MM.1S (cell line): Measurements from ENCODE around the gene ELOVL1.

Experiments used
- DNase-seq: peaks from one replicate; pipeline ENCODE4 v3.0.0-alpha.2; 2015
- H2AFZ ChIP-seq: fragments of 300-600 bp; sonication (generic); 2 replicates; pipeline ENCODE4 v1.6.0; 2016; ENCODE audit warnings: antibody characterized with exemption, low read length
- H3F3A ChIP-seq: fragments of 300-600 bp; sonication (generic); 2 replicates; pipeline ENCODE4 v1.6.1; 2016; ENCODE audit warnings: mild to moderate bottlenecking, antibody characterized with exemption, low read length, moderate library complexity, mixed read lengths; ENCODE audit not compliant: insufficient read depth
- H3K27ac ChIP-seq: fragments of 300-600 bp; sonication (generic); 2 replicates; pipeline ENCODE4 v1.5.1; 2016; ENCODE audit warnings: mild to moderate bottlenecking, low read length
- H3K27me3 ChIP-seq: fragments of 300-600 bp; sonication (generic); replicated peaks from 2 replicates; pipeline ENCODE4 v1.6.0; 2016; ENCODE audit warnings: low read length; ENCODE audit not compliant: insufficient read depth
- H3K36me3 ChIP-seq: fragments of 300-600 bp; sonication (generic); replicated peaks from 2 replicates; pipeline ENCODE4 v1.6.1; 2016; ENCODE audit warnings: mild to moderate bottlenecking, low read length, mixed read lengths; ENCODE audit not compliant: insufficient read depth
- H3K4me1 ChIP-seq: fragments of 300-600 bp; sonication (generic); 2 replicates; pipeline ENCODE4 v1.6.1; 2016; ENCODE audit warnings: low read length, mixed read lengths
- H3K4me2 ChIP-seq: fragments of 300-600 bp; sonication (generic); 2 replicates; pipeline ENCODE4 v1.6.0; 2016; ENCODE audit warnings: low read depth, low read length
- H3K4me3 ChIP-seq: fragments of 300-600 bp; sonication (generic); 2 replicates; pipeline ENCODE4 v1.5.1; 2016; ENCODE audit warnings: low read length, mixed read lengths
- H3K79me2 ChIP-seq: fragments of 300-600 bp; sonication (generic); 2 replicates; pipeline ENCODE4 v1.6.1; 2016; ENCODE audit warnings: mixed run types, low read length, mixed read lengths
- H3K9ac ChIP-seq: fragments of 300-600 bp; sonication (generic); 2 replicates; pipeline ENCODE4 v1.6.1; 2016; ENCODE audit warnings: low read length, mixed read lengths
- H3K9me2 ChIP-seq: fragments of 300-600 bp; sonication (generic); replicated peaks from 2 replicates; pipeline ENCODE4 v1.6.1; 2016; ENCODE audit warnings: mild to moderate bottlenecking, low read length, mixed read lengths; ENCODE audit not compliant: insufficient read depth
- H3K9me3 ChIP-seq: fragments of 300-600 bp; sonication (generic); replicated peaks from 2 replicates; pipeline ENCODE4 v1.6.1; 2016; ENCODE audit warnings: mild to moderate bottlenecking, low read length, mixed read lengths; ENCODE audit not compliant: insufficient read depth
- H4K20me1 ChIP-seq: fragments of 300-600 bp; sonication (generic); 2 replicates; pipeline ENCODE4 v1.6.1; 2016; ENCODE audit warnings: mild to moderate bottlenecking, low read length, moderate library complexity, mixed read lengths; ENCODE audit not compliant: insufficient read depth
- CTCF ChIP-seq: fragments of 300-600 bp; sonication (generic); IDR thresholded peaks from 2 replicates; pipeline ENCODE4 v1.5.1; 2016; ENCODE audit warnings: antibody characterized with exemption, low read length, mixed read lengths
- EZH2 ChIP-seq: fragments of 300-600 bp; sonication (generic); optimal IDR thresholded peaks from 2 replicates; pipeline ENCODE3; 2017; ENCODE audit warnings: low read depth, mild to moderate bottlenecking, antibody characterized with exemption, low read length, mixed read lengths
- EZH2phosphoT487 ChIP-seq: fragments of 300-600 bp; sonication (generic); IDR thresholded peaks from 2 replicates; pipeline ENCODE4 v1.6.1; 2018; ENCODE audit warnings: antibody characterized with exemption, low read length

Gene ELOVL1

GRCh38 chr1:43389326-43390313 is 21.8 kb upstream of the ELOVL1 start, which contains the start of the genes MED8 and SZT2:
TSS of gene MED8 (minus strand) at chr1:43389800. CDS start at chr1:43389764, 36 bp downstream.
TSS of gene SZT2 (plus strand) at chr1:43389899. CDS start at chr1:43389969, 70 bp downstream.
- Histone ChIP-seq H3K27me3 (no peaks in the 10 kb centered on the region), H3K9me2 (no peaks in the 10 kb centered on the region), H4K20me1 (no peaks in the 10 kb centered on the region), H3K9me3 (no peaks in the 10 kb centered on the region), H3K4me3 (peak within 1 kb of the TSS; percentile 78), H3K9ac (peak within 1 kb of the TSS; percentile 82), H3K79me2 (peaks cover 63% of the 10 kb centered on the region), H3K4me2 (peak within 1 kb of the TSS; percentile 97), H3K4me1 (peaks cover 12% of the 10 kb centered on the region; the same call in 1 of the 2 replicates), H3K27ac (peak within 1 kb of the TSS; percentile 59; the same call in 1 of the 2 replicates), H3K36me3 (peaks cover 10% of the 10 kb centered on the region; the same call in 1 of the 2 replicates), H2AFZ (peak within 1 kb of the TSS; percentile 67), H3F3A (no peaks in the 10 kb centered on the region)
- TF ChIP-seq EZH2 = no peak
- no peak for TF ChIP-seq EZH2phosphoT487
- no peak for TF ChIP-seq CTCF
- peak; percentile 96 for DNase-seq

- Histone ChIP-seq H4K20me1 (no peaks in the 10 kb centered on the region), H3K9ac (peak overlapping the region; percentile 82), H3F3A (no peaks in the 10 kb centered on the region), H3K27ac (0 out of 2 replicates have a peak overlapping the region, but pooled peaks have one; percentile 59), H3K79me2 (peaks cover 63% of the 10 kb centered on the region), H3K9me3 (no peaks in the 10 kb centered on the region), H3K4me2 (peak overlapping the region; percentile 97), H3K27me3 (no peaks in the 10 kb centered on the region), H3K4me3 (peak overlapping the region; percentile 78), H3K9me2 (no peaks in the 10 kb centered on the region), H3K4me1 (peaks cover 12% of the 10 kb centered on the region; the same call in 1 of the 2 replicates), H2AFZ (no peak overlapping the region), H3K36me3 (peaks cover 12% of the 10 kb centered on the region; the same call in 1 of the 2 replicates)
- DNase-seq = no peak
- TF ChIP-seq CTCF = no peak
- no peak for TF ChIP-seq EZH2
- no peak for TF ChIP-seq EZH2phosphoT487
Measured at GRCh38 chr1:43388613-43389012, 20.8 kb upstream of the ELOVL1 start.

- peaks cover 17% of the 10 kb centered on the region; the same call in 1 of the 2 replicates for H3K36me3 ChIP-seq
- no peaks in the 10 kb centered on the region for H3K9me2 ChIP-seq
Measured at GRCh38 chr1:43387976-43388599, 20.3 kb upstream of the ELOVL1 start.

More at GRCh38 chr1:43387976-43388599, 20.3 kb upstream of the ELOVL1 start:
- TF ChIP-seq EZH2 (no peak), CTCF (no peak), EZH2phosphoT487 (no peak)
- Histone ChIP-seq H3K4me2 (peak overlapping the region; percentile 97), H3K9me3 (no peaks in the 10 kb centered on the region), H3K27me3 (no peaks in the 10 kb centered on the region), H3K27ac (no peak overlapping the region), H3K79me2 (peaks cover 61% of the 10 kb centered on the region), H3K4me1 (peaks cover 12% of the 10 kb centered on the region; the same call in 1 of the 2 replicates), H3K4me3 (peak overlapping the region; percentile 78; the same call in 1 of the 2 replicates), H2AFZ (no peak overlapping the region), H3F3A (no peaks in the 10 kb centered on the region), H4K20me1 (no peaks in the 10 kb centered on the region), H3K9ac (no peak overlapping the region)
- DNase-seq = no peak
